ENCODE results near the gene RAET1G. TPM values are rescaled to one million over a fixed set of nuclear protein-coding genes. Genes with fewer than 3 reads are reported as not detected.

Gene RAET1G
- total and polyA plus RNA-seq, 2 of the 13 experiments (the other 11 are each of a cell fraction or from before 2014, with no cell fraction given): not detected

DNA sequence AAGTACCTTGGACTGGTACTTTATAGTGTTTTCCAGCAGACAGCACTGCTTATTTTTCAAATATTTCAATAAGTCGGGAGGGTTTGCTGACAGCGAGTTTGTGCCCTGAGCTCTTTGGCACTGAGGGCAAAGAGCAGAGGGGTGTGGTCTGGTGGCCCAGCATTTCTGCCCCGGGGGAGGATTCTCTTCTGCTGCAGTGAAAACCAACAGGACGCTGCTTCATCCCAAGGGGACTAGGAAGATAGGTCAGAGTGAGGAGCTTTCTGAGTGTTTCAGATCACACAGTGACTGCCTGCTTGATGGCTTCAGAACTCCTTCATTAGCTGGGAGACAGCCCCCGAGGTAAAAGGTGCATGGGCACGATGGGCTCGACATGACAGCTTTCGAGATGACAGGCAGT is 27.5 kb upstream of the RAET1G start:
- intact Hi-C loops (cut with micrococcal nuclease; ENCODE audit: unreplicated experiment): no loop called here
- 0% methylated on average over 8 of the region's 8 CpGs for WGBS (ENCODE audit: low lambda C conversion rate)
- peak; percentile 53 for TF ChIP-seq HNF4A (CRISPR knock-in tag; IDR thresholded peaks at IDR 0.05)
- no peak for TF ChIP-seq YEATS2 (CRISPR knock-in tag; IDR thresholded peaks at IDR 0.05; ENCODE audit: borderline replicate concordance)
- TF ChIP-seq, protein P1, sequence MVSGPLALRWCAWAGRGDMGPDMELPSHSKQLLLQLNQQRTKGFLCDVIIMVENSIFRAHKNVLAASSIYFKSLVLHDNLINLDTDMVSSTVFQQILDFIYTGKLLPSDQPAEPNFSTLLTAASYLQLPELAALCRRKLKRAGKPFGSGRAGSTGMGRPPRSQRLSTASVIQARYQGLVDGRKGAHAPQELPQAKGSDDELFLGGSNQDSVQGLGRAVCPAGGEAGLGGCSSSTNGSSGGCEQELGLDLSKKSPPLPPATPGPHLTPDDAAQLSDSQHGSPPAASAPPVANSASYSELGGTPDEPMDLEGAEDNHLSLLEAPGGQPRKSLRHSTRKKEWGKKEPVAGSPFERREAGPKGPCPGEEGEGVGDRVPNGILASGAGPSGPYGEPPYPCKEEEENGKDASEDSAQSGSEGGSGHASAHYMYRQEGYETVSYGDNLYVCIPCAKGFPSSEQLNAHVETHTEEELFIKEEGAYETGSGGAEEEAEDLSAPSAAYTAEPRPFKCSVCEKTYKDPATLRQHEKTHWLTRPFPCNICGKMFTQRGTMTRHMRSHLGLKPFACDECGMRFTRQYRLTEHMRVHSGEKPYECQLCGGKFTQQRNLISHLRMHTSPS (CRISPR knock-in tag; IDR thresholded peaks at IDR 0.05; ENCODE audit: low read depth): peak; percentile 39; the same call in 1 of the 2 replicates
- FAIRE-seq (no peak), ATAC-seq (peak; percentile 41), DNase-seq (ENCODE audit: low spot score) (no peak)
- H2AFZ ChIP-seq (ENCODE audit: low read length): no peak overlapping the region
- in situ Hi-C loops (cut with HindIII; ENCODE audit: extremely low pct_ligation_motif_present, low pct_unique_long_range_greater_than_20kb): no loop called here
- ChIA-PET POLR2A (interaction anchor here (0.6 kb wide), 1 partner anchor 44 kb away, joined by 4 read pairs; no protein-coding TSS in a partner anchor), CTCF (ENCODE audit: low intra/inter-chr PET ratio, low total read pairs) (no interaction called here)
- no peak overlapping the region for H3K9ac ChIP-seq (ENCODE audit: insufficient read depth, low read depth, low read length)
- no peaks in the 10 kb centered on the region for H3K36me3 ChIP-seq (replicated peaks in 1 of 2; ENCODE audit: control insufficient read depth in 1 of 2, insufficient read depth in 2 of 2, low read length in 2 of 2)
- H3K79me2 ChIP-seq (ENCODE audit: insufficient read depth, low read length): no peaks in the 10 kb centered on the region
- peaks cover 10% of the 10 kb centered on the region for H3K4me1 ChIP-seq (ENCODE audit: insufficient read depth, low read length)
- no peak overlapping the region for H3K27ac ChIP-seq (ENCODE audit: extremely low read length, insufficient read depth, low read length)
- no peak overlapping the region; a peak in 1 of 6 replicates for H3K4me3 ChIP-seq (replicated peaks in 1 of 3; ENCODE audit: insufficient read depth in 1 of 3, low read depth in 2 of 3, low read length in 3 of 3)
- BruUV-seq (replicated peaks): no TSS peak
- H3K4me2 ChIP-seq (ENCODE audit: low read depth, low read length): peak overlapping the region; percentile 25; the same call in 1 of the 2 replicates
- peaks cover 5 to 57% of the 10 kb centered on the region in 2 experiments for H3K27me3 ChIP-seq (ENCODE audit: control insufficient read depth in 1 of 2, insufficient read depth in 2 of 2, low read length in 2 of 2)
- H4K20me1 ChIP-seq (ENCODE audit: insufficient read depth, low read length): no peaks in the 10 kb centered on the region; the same call in 1 of the 2 replicates
- no peaks in the 10 kb centered on the region for H3K9me3 ChIP-seq (ENCODE audit: low read length)

DNA sequence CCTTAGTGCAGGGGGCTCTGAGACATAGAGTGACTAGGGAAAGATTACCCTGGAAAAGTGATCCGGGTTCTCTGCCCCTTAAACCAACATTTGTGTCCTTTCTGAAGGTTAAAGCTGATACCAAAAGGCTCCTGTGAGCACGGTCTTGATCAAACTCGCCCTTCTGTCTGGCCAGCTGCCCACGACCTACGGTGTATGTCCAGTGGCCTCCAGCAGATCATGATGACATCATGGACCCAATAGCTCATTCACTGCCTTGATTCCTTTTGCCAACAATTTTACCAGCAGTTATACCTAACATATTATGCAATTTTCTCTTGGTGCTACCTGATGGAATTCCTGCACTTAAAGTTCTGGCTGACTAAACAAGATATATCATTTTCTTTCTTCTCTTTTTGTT is 25.7 kb upstream of the RAET1G start:
- ATAC-seq: no peak
- ChIA-PET POLR2A (no interaction called here), CTCF (ENCODE audit: low intra/inter-chr PET ratio, low total read pairs) (no interaction called here)
- H4K20me1 ChIP-seq (ENCODE audit: insufficient read depth, low read length): no peaks in the 10 kb centered on the region; the same call in 1 of the 2 replicates
- intact Hi-C loops (cut with micrococcal nuclease; ENCODE audit: unreplicated experiment): no loop called here
- in situ Hi-C loops (cut with HindIII; ENCODE audit: extremely low pct_ligation_motif_present, low pct_unique_long_range_greater_than_20kb): no loop called here
- H3K27ac ChIP-seq (ENCODE audit: extremely low read length, insufficient read depth, low read length): no peak overlapping the region
- peaks cover 10% of the 10 kb centered on the region for H3K4me1 ChIP-seq (ENCODE audit: insufficient read depth, low read length)
- H3K9me3 ChIP-seq (ENCODE audit: low read length): no peaks in the 10 kb centered on the region
- no peak overlapping the region for H3K9ac ChIP-seq (ENCODE audit: insufficient read depth, low read depth, low read length)
- FAIRE-seq: no peak
- no peaks in the 10 kb centered on the region for H3K36me3 ChIP-seq (replicated peaks in 1 of 2; ENCODE audit: control insufficient read depth in 1 of 2, insufficient read depth in 2 of 2, low read length in 2 of 2)
- H3K27me3 ChIP-seq (ENCODE audit: control insufficient read depth in 1 of 2, insufficient read depth in 2 of 2, low read length in 2 of 2): peaks cover 5 to 44% of the 10 kb centered on the region in 2 experiments
- BruUV-seq (replicated peaks): no TSS peak
- H3K4me3 ChIP-seq (replicated peaks in 1 of 3; ENCODE audit: insufficient read depth in 1 of 3, low read depth in 2 of 3, low read length in 3 of 3): no peak overlapping the region
- no peak for DNase-seq (ENCODE audit: low spot score)
- 1% methylated on average over 5 of the region's 5 CpGs for WGBS (ENCODE audit: low lambda C conversion rate)
- H3K79me2 ChIP-seq (ENCODE audit: insufficient read depth, low read length): no peaks in the 10 kb centered on the region
- TF ChIP-seq ATF7 (IDR thresholded peaks at IDR 0.05) (peak; percentile 69), ATF7 (CRISPR knock-in tag; IDR thresholded peaks at IDR 0.05) (no peak), ZIK1 (CRISPR knock-in tag; IDR thresholded peaks at IDR 0.05; ENCODE audit: borderline replicate concordance, low read depth) (no peak), ZNF616 (CRISPR knock-in tag; IDR thresholded peaks at IDR 0.05; ENCODE audit: low read depth) (no peak)
- TF ChIP-seq, protein P2, sequence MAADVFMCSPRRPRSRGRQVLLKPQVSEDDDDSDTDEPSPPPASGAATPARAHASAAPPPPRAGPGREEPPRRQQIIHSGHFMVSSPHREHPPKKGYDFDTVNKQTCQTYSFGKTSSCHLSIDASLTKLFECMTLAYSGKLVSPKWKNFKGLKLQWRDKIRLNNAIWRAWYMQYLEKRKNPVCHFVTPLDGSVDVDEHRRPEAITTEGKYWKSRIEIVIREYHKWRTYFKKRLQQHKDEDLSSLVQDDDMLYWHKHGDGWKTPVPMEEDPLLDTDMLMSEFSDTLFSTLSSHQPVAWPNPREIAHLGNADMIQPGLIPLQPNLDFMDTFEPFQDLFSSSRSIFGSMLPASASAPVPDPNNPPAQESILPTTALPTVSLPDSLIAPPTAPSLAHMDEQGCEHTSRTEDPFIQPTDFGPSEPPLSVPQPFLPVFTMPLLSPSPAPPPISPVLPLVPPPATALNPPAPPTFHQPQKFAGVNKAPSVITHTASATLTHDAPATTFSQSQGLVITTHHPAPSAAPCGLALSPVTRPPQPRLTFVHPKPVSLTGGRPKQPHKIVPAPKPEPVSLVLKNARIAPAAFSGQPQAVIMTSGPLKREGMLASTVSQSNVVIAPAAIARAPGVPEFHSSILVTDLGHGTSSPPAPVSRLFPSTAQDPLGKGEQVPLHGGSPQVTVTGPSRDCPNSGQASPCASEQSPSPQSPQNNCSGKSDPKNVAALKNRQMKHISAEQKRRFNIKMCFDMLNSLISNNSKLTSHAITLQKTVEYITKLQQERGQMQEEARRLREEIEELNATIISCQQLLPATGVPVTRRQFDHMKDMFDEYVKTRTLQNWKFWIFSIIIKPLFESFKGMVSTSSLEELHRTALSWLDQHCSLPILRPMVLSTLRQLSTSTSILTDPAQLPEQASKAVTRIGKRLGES (CRISPR knock-in tag; IDR thresholded peaks at IDR 0.05; ENCODE audit: borderline replicate concordance): no peak
- no peak overlapping the region for H2AFZ ChIP-seq (ENCODE audit: low read length)
- H3K4me2 ChIP-seq (ENCODE audit: low read depth, low read length): no peak overlapping the region
